ENCODE measurements around the gene IFNL1.

IFNL1 gene

DNA sequence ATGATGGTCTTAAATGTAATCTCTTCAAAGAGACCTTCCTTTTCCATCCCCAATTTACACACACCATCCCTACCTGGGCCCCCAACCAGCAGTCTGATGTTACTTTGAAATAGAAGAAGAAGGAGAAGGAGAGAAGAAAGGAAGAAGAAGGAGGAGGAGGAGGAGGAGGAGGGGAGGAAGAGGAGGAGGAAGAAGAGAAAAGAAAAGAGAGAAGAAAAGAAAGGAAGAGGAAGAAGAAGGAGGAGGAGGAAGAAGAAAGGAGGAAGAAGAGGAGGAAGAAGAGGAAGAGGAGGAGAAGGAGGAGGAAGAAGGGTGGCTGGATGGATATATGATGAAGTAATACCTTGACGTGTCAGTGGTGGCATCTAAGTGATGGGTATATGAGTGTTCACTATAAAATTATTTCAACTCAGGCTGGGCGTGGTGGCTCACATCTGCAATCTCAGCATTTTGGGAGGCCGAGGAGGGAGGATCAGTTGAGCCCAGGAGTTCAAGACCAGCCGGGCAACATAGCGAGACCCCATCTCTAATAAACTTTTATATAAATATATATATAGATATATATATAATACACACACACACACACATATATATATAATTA, 28.1 kb downstream of the IFNL1 start:
- TF ChIP-seq, protein P1, sequence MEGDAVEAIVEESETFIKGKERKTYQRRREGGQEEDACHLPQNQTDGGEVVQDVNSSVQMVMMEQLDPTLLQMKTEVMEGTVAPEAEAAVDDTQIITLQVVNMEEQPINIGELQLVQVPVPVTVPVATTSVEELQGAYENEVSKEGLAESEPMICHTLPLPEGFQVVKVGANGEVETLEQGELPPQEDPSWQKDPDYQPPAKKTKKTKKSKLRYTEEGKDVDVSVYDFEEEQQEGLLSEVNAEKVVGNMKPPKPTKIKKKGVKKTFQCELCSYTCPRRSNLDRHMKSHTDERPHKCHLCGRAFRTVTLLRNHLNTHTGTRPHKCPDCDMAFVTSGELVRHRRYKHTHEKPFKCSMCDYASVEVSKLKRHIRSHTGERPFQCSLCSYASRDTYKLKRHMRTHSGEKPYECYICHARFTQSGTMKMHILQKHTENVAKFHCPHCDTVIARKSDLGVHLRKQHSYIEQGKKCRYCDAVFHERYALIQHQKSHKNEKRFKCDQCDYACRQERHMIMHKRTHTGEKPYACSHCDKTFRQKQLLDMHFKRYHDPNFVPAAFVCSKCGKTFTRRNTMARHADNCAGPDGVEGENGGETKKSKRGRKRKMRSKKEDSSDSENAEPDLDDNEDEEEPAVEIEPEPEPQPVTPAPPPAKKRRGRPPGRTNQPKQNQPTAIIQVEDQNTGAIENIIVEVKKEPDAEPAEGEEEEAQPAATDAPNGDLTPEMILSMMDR (IDR thresholded peaks at IDR 0.05; ENCODE audit: poor library complexity, severe bottlenecking) = no peak
- Histone ChIP-seq H3K9me3 (ENCODE audit: severe bottlenecking) (no peaks in the 10 kb centered on the region), H3K27ac (ENCODE audit: poor library complexity, severe bottlenecking) (no peak overlapping the region), H3K36me3 (ENCODE audit: low read depth) (no peaks in the 10 kb centered on the region), H3K27me3 (ENCODE audit: insufficient read depth, poor library complexity, severe bottlenecking) (no peaks in the 10 kb centered on the region), H3K4me3 (ENCODE audit: severe bottlenecking) (no peak overlapping the region), H3K4me1 (ENCODE audit: insufficient read depth, poor library complexity, severe bottlenecking) (no peaks in the 10 kb centered on the region)
- no peak for ATAC-seq (ENCODE audit: low read depth)
- DNase-seq (ENCODE audit: low spot score) = no peak

DNA sequence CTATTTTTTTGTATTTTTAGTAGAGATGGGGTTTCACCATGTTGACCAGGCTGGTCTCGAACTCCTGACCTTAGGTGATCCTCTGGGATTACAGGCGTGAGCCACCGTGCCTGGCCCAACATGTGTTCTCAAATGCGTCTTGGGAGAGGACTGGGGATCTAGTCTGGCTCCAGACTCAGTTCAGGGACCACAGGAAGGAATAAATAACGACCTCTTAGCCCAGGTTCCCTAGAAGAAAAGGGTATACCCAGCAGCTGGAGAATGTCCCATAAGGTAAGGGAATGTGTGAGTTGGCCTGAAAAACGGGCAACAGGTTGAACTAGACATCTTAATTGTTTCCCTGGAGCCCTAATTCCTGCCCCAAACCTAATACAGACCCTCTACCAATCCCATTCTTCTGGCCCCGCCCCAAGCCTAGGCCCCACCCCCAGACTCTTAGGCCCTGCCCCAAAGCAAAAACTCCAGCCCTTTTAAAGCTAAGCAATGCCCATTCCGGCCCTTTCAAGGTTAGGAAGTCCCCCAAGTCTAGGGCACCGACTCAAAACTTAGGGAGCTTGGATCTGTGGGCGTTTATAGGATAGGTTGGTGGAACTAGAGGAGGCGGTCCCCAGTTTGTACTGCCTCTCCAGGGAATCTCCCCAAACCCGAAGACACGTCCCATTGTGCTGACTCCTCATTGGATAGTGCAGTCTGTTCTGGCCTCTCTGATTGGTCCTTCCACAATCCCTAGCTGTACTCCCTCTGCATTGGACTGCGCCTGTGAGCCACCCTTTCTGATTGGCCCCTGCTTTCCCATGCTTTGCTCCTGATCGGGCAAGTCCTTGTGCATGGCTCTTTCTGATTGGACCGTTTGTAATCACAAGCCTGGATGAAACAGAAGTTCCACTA, 29.8 kb downstream of the IFNL1 start:
- H3K36me3 ChIP-seq (ENCODE audit: low read depth) = no peaks in the 10 kb centered on the region
- H3K4me1 ChIP-seq (ENCODE audit: insufficient read depth, poor library complexity, severe bottlenecking) = no peaks in the 10 kb centered on the region
- no peaks in the 10 kb centered on the region for H3K9me3 ChIP-seq (ENCODE audit: severe bottlenecking)
- H3K4me3 ChIP-seq (ENCODE audit: severe bottlenecking) = no peak overlapping the region
- TF ChIP-seq, protein P1 (IDR thresholded peaks at IDR 0.05; ENCODE audit: poor library complexity, severe bottlenecking) = no peak
- DNase-seq (ENCODE audit: low spot score) = no peak
- H3K27ac ChIP-seq (ENCODE audit: poor library complexity, severe bottlenecking) = no peak overlapping the region
- no peaks in the 10 kb centered on the region for H3K27me3 ChIP-seq (ENCODE audit: insufficient read depth, poor library complexity, severe bottlenecking)
- peak; percentile 57 for ATAC-seq (ENCODE audit: low read depth)

DNA sequence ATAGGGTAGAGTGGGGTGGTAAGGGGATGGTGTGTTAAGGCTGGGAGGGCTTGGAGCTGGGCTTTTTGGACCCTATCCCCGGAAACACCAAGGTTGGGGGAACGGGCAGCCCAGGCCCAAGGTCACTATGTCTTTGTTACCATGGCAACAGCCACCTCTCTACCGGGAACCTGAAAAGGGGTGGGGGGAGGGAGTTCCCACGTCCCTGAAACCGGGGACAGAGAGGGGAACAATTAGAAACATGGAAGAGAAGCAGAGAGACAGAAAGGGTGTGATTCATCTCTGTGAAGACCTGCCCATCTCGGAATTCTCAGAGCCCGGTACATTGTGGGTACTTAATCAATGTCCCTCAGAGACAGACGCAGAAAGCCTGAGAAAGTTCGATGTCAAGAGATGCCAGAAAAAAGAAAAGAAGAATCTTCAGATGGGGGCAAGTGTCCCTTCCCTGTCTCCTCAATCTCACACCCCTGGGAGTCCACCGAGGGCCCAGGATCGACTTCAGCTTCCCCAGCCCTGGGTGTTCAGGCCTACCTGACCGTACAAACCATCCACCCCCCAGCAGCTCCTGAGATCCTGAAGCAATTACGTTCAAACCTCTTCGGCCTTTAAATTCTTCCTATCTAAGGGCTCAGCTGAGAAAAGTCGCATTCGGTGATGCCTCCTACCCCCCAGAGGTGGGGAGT, 31.3 kb downstream of the IFNL1 start:
- Histone ChIP-seq H3K27me3 (ENCODE audit: insufficient read depth, poor library complexity, severe bottlenecking) (no peaks in the 10 kb centered on the region), H3K27ac (ENCODE audit: poor library complexity, severe bottlenecking) (no peak overlapping the region), H3K9me3 (ENCODE audit: severe bottlenecking) (no peaks in the 10 kb centered on the region), H3K4me1 (ENCODE audit: insufficient read depth, poor library complexity, severe bottlenecking) (no peaks in the 10 kb centered on the region), H3K36me3 (ENCODE audit: low read depth) (no peaks in the 10 kb centered on the region), H3K4me3 (ENCODE audit: severe bottlenecking) (no peak overlapping the region)
- DNase-seq (ENCODE audit: low spot score) = no peak
- TF ChIP-seq, protein P1 (IDR thresholded peaks at IDR 0.05; ENCODE audit: poor library complexity, severe bottlenecking) = no peak
- ATAC-seq (ENCODE audit: low read depth) = no peak

DNA sequence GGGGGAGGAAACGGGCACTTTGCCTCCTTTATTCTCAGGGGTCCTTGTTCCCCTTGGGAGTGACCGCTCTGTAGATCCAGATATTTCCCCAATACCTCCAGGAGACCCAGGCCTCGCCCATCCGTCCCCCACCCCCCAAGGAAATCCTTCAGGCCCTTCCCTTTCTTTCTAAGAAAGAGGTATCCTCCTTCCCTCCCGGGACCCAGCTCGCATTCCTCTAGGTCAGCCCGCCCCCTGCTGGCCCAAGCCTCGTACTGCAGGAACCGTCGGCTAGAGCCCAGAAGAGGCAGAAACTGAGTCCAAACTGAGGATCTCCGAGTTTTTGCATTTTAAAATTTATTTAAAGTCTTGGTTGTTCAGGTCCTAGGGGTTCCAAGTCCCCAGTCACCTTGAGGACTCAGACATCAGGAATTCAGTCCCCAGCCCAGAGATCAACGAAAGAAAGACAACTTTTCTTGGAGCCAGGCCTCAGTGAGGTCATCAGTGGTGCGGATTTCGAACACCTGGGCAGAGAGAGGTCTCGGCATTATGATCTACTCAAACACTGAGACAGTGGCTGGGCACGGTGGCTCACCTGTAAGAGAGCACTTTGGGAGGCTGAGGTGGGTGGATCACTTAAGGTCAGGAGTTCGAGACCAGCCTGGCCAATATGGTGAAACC, 32.0 kb downstream of the IFNL1 start:
- Histone ChIP-seq H3K4me3 (ENCODE audit: severe bottlenecking) (no peak overlapping the region), H3K9me3 (ENCODE audit: severe bottlenecking) (no peaks in the 10 kb centered on the region), H3K27ac (ENCODE audit: poor library complexity, severe bottlenecking) (no peak overlapping the region), H3K36me3 (ENCODE audit: low read depth) (no peaks in the 10 kb centered on the region), H3K4me1 (ENCODE audit: insufficient read depth, poor library complexity, severe bottlenecking) (no peaks in the 10 kb centered on the region), H3K27me3 (ENCODE audit: insufficient read depth, poor library complexity, severe bottlenecking) (no peaks in the 10 kb centered on the region)
- peak; percentile 67; the same call in 2 of the 3 replicates for ATAC-seq (ENCODE audit: low read depth)
- TF ChIP-seq, protein P1 (IDR thresholded peaks at IDR 0.05; ENCODE audit: poor library complexity, severe bottlenecking) = peak; percentile 96
- DNase-seq (ENCODE audit: low spot score) = no peak
